Stomach (tissue), 4 donors: ENCODE data around the gene CTCF.

Source experiments
- CTCF ChIP-seq, 7 experiments: fragments of 450-650 bp in 4 of 7; fragments of 200-600 bp in 3 of 7; sonication (generic) in 3 of 7; IDR thresholded peaks; one replicate each; pipeline ENCODE4 v1.5.1; 2016 to 2019; ENCODE audit warnings: antibody characterized with exemption in 7 of 7, control low read depth in 2 of 7, mild to moderate bottlenecking in 1 of 7
- POLR2A ChIP-seq, 4 donors: fragments of 450-650 bp; IDR thresholded peaks; one replicate each; pipeline ENCODE4 v1.6.1; 2016; ENCODE audit warnings: antibody characterized with exemption in 4 of 4, control low read depth in 2 of 4, mild to moderate bottlenecking in 1 of 4, moderate library complexity in 1 of 4
- POLR2AphosphoS5 ChIP-seq, 3 donors: sonication (generic); formaldehyde crosslinking; IDR thresholded peaks; one replicate each; pipeline ENCODE4 v1.6.1; 2016; ENCODE audit warnings: antibody characterized with exemption in 3 of 3

GRCh38 chr16:67545665-67546024, 16.7 kb upstream of the CTCF start:
- no peak for TF ChIP-seq CTCF (IDR thresholded peaks at IDR 0.05)
- no peak for TF ChIP-seq POLR2A (IDR thresholded peaks at IDR 0.05)
- no peak for TF ChIP-seq POLR2AphosphoS5 (IDR thresholded peaks at IDR 0.05)
